HG02642 (cell line): ENCODE measurements around the gene SLC24A3.

Experiments
- ATAC-seq: cut with Tn5 transposase; IDR thresholded peaks from one replicate; pipeline ENCODE4 v1.9.1; 2021; ENCODE audit warnings: mild to moderate bottlenecking; ENCODE audit not compliant: unreplicated experiment, poor library complexity

SLC24A3 gene

GRCh38 chr20:19483309-19483708 lies 270.9 kb downstream of the SLC24A3 start:
- ATAC-seq, result no peak

- ATAC-seq, result no peak
Observed at GRCh38 chr20:19486446-19486845, 274.0 kb downstream of the SLC24A3 start.

GRCh38 chr20:19487420-19487819 lies 275.0 kb downstream of the SLC24A3 start:
- ATAC-seq, result no peak

GRCh38 chr20:19491241-19491640 lies 278.8 kb downstream of the SLC24A3 start:
- ATAC-seq, result no peak

GRCh38 chr20:19492116-19492515 lies 279.7 kb downstream of the SLC24A3 start:
- no peak for ATAC-seq

- ATAC-seq, result no peak
Observed at GRCh38 chr20:19492687-19493336, 280.4 kb downstream of the SLC24A3 start.

GRCh38 chr20:19493794-19494495 lies 281.5 kb downstream of the SLC24A3 start:
- ATAC-seq, result no peak

GRCh38 chr20:19495905-19496703 lies 283.7 kb downstream of the SLC24A3 start:
- no peak for ATAC-seq

- ATAC-seq, result no peak
Observed at GRCh38 chr20:19497064-19497463, 284.6 kb downstream of the SLC24A3 start.

- no peak for ATAC-seq
Observed at GRCh38 chr20:19498756-19499155, 286.3 kb downstream of the SLC24A3 start.

- ATAC-seq, result no peak
Observed at GRCh38 chr20:19501476-19502115, 289.2 kb downstream of the SLC24A3 start.

- no peak for ATAC-seq
Observed at GRCh38 chr20:19502169-19502568, 289.7 kb downstream of the SLC24A3 start.

GRCh38 chr20:19504251-19504650 lies 291.8 kb downstream of the SLC24A3 start:
- no peak for ATAC-seq

GRCh38 chr20:19506021-19506420 lies 293.6 kb downstream of the SLC24A3 start:
- ATAC-seq, result no peak

GRCh38 chr20:19508449-19508848 lies 296.0 kb downstream of the SLC24A3 start:
- ATAC-seq, result no peak

- no peak for ATAC-seq
Observed at GRCh38 chr20:19510611-19511010, 298.2 kb downstream of the SLC24A3 start.

GRCh38 chr20:19511931-19512330 lies 299.5 kb downstream of the SLC24A3 start:
- no peak for ATAC-seq

GRCh38 chr20:19512886-19513677 lies 300.6 kb downstream of the SLC24A3 start:
- no peak for ATAC-seq

- ATAC-seq, result no peak
Observed at GRCh38 chr20:19515074-19515473, 302.6 kb downstream of the SLC24A3 start.

GRCh38 chr20:19519466-19519865 lies 307.0 kb downstream of the SLC24A3 start:
- ATAC-seq, result no peak
